Osteocyte (in vitro differentiated cells): Measurements from ENCODE around the gene PEX5L. TPM values are rescaled to one million over a fixed set of nuclear protein-coding genes. Genes with fewer than 3 reads are reported as not detected.

ENCODE experiments used
- DNase-seq: peaks from one replicate; pipeline ENCODE4 v3.0.0; 2021; ENCODE audit warnings: mixed read lengths; ENCODE audit not compliant: unreplicated experiment; ENCODE audit errors: extremely low spot score
- H3K27ac Mint-ChIP-seq: one replicate; pipeline ENCODE4 v1.8.0; 2021; ENCODE audit warnings: mild to moderate bottlenecking, mixed read lengths; ENCODE audit not compliant: unreplicated experiment
- H3K27me3 Mint-ChIP-seq: one replicate; pipeline ENCODE4 v1.8.0; 2021; ENCODE audit warnings: mixed read lengths; ENCODE audit not compliant: unreplicated experiment
- H3K36me3 Mint-ChIP-seq: one replicate; pipeline ENCODE4 v1.8.0; 2021; ENCODE audit warnings: mixed read lengths; ENCODE audit not compliant: unreplicated experiment
- H3K4me1 Mint-ChIP-seq: one replicate; pipeline ENCODE4 v1.8.0; 2021; ENCODE audit warnings: mixed read lengths; ENCODE audit not compliant: unreplicated experiment
- H3K4me3 Mint-ChIP-seq: one replicate; pipeline ENCODE4 v1.8.0; 2021; ENCODE audit warnings: mild to moderate bottlenecking, moderate library complexity, mixed read lengths; ENCODE audit not compliant: unreplicated experiment
- H3K9me3 Mint-ChIP-seq: one replicate; pipeline ENCODE4 v1.8.0; 2021; ENCODE audit warnings: mixed read lengths; ENCODE audit not compliant: unreplicated experiment
- CTCF ChIP-seq: fragments of 200-600 bp; sonication (generic); IDR thresholded peaks from 2 replicates; pipeline ENCODE4 v1.5.0; 2021; ENCODE audit warnings: antibody characterized with exemption, mild to moderate bottlenecking, moderate library complexity
- total RNA-seq: library from RNA; stranded (reverse); gene quantifications from 2 replicates; pipeline ENCODE4 v1.2.1, GENCODE V29; 2021

Gene PEX5L
- total RNA-seq, 1 donor from 2014 or later = not detected

DNA sequence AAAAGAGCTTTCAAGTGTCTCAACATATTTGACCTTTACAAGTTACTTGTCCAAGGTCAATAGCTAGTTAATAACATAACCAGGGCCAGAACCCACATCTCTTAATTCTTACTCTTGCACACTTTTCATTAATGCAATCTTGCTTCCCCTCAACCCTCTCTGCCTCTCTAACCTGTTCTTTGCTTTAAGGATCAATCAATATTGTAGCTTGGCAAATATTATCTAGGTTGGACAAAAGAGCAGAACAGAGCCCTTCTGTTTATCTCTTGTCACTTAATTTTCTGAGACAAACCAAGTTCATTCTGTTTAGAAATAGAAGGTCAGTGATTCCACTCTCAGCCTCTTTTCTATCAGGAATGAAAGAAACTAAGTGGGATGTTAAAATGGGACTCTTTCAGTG, 203.4 kb downstream of the PEX5L start:
- H3K36me3 Mint-ChIP-seq = no peaks in the 10 kb centered on the region
- no peak for TF ChIP-seq CTCF
- H3K9me3 Mint-ChIP-seq = no peaks in the 10 kb centered on the region
- H3K4me3 Mint-ChIP-seq = no peak overlapping the region
- no peak for DNase-seq
- H3K27me3 Mint-ChIP-seq = no peaks in the 10 kb centered on the region
- no peak overlapping the region for H3K27ac Mint-ChIP-seq
- H3K4me1 Mint-ChIP-seq = peaks cover 25% of the 10 kb centered on the region

DNA sequence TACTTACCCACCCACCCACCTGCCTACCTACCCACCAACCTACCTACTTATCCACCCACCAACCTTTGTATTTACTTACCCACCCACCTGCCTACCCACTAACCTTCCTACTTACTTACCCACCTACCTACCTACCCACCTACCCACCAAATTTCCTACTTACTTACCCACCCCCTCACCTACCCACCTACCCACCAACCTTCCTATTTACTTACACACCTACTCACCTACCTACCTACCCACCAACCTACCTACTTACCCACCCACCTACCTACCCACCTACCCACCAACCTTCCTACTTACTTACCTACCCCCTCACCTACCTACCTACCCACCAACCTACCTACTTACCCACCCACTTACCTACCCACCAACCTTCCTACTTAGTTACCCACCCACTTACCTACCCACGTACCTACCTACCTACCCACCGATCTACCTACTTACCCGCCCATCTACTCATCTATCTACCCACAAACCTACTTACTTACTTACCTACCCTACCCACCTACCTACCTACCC, 204.3 kb downstream of the PEX5L start:
- no peaks in the 10 kb centered on the region for H3K27me3 Mint-ChIP-seq
- no peaks in the 10 kb centered on the region for H3K36me3 Mint-ChIP-seq
- H3K4me3 Mint-ChIP-seq = no peak overlapping the region
- peaks cover 32% of the 10 kb centered on the region for H3K4me1 Mint-ChIP-seq
- no peak for DNase-seq
- H3K9me3 Mint-ChIP-seq = no peaks in the 10 kb centered on the region
- H3K27ac Mint-ChIP-seq = no peak overlapping the region
- TF ChIP-seq CTCF = no peak

DNA sequence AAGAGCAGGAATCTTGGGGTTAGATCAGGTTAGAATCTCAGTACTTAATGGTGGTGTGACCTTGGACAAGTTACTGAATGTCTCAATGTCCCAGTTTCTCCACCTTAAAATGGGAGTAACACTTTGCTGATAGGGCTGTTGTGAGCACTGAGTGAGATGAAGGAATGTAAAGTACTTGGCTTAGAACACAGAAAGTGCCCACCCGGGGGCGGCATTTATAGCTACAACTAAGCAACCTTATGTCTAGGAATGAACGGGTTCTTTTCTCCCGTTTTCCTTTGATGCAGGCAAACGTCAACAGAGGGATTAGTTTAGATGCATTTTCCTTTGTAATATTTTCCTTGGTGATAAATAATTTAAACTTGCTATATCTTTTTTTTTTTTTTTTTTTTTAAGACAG, 207.3 kb downstream of the PEX5L start:
- Mint-ChIP-seq H3K36me3 (no peaks in the 10 kb centered on the region), H3K4me1 (peaks cover 47% of the 10 kb centered on the region), H3K27me3 (no peaks in the 10 kb centered on the region), H3K27ac (no peak overlapping the region), H3K4me3 (no peak overlapping the region), H3K9me3 (peaks cover 3% of the 10 kb centered on the region)
- TF ChIP-seq CTCF = peak; percentile 6
- no peak for DNase-seq

DNA sequence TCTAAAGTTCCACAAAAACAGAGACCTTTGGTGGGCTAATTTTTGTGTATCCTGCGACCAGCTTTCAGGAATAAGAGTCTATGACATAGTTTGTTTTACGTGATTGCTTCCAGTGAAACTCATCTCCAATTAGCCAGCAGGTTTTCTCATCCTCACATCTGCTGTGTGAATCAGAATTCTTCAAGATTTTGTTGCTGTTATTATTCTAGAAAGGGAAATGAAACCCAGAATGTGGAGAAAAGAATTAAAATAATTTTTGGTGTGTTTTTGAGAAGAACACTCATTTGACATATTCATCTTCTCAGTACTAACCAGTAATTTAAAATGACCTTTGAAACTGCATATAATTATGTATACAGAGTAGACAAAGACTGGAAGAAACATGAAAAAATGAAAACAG, 208.0 kb downstream of the PEX5L start:
- H3K4me3 Mint-ChIP-seq = no peak overlapping the region
- H3K27ac Mint-ChIP-seq = no peak overlapping the region
- DNase-seq = no peak
- no peaks in the 10 kb centered on the region for H3K36me3 Mint-ChIP-seq
- H3K9me3 Mint-ChIP-seq = peaks cover 3% of the 10 kb centered on the region
- no peak for TF ChIP-seq CTCF
- H3K27me3 Mint-ChIP-seq = no peaks in the 10 kb centered on the region
- peaks cover 46% of the 10 kb centered on the region for H3K4me1 Mint-ChIP-seq

GRCh38 chr3:179826247-179826637, 210.5 kb downstream of the PEX5L start:
- Mint-ChIP-seq H3K27ac (peak overlapping the region; percentile 87), H3K4me1 (peaks cover 46% of the 10 kb centered on the region), H3K36me3 (no peaks in the 10 kb centered on the region), H3K27me3 (no peaks in the 10 kb centered on the region), H3K4me3 (peak overlapping the region; percentile 10), H3K9me3 (peaks cover 3% of the 10 kb centered on the region)
- DNase-seq = no peak
- TF ChIP-seq CTCF = no peak
